Hepatocyte (in vitro differentiated cells): ENCODE data around the gene COMP.

Experiments
- EZH2 ChIP-seq: fragments of 200-600 bp; sonication (generic); IDR thresholded peaks from 2 replicates; pipeline ENCODE4 v1.6.1; 2016; ENCODE audit warnings: antibody characterized with exemption, mild to moderate bottlenecking, borderline replicate concordance
- EZH2phosphoT487 ChIP-seq: fragments of 200-600 bp; sonication (generic); IDR thresholded peaks from one replicate; pipeline ENCODE4 v1.6.1; 2018; ENCODE audit warnings: antibody characterized with exemption, mild to moderate bottlenecking, low read depth, moderate library complexity; ENCODE audit not compliant: unreplicated experiment, severe bottlenecking
- TF ChIP-seq, protein P1 (sequence below): fragments of 200-600 bp; sonication (generic); IDR thresholded peaks from 2 replicates; pipeline ENCODE4 v1.5.1; 2016; ENCODE audit warnings: antibody characterized with exemption, mild to moderate bottlenecking; ENCODE audit not compliant: poor library complexity

DNA sequence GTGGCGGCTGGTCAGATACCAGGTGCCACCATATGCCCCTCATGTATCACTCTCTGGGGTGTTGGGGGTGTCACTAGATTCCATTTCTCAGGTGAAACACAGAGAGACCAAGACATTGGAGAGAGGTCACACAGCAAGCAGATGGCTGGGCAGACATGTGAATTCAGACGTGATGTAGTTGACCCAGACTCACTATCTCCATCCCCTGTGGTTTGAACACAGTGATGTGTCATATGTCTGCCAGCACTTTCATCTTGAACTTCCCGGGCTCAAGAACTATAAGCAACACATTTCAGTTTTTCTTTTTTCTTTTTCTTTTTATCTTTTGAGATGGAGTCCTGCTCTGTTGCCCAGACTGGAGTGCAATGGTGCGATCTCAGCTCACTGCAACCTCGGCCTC is 24.6 kb upstream of the COMP start:
- TF ChIP-seq, protein P1, sequence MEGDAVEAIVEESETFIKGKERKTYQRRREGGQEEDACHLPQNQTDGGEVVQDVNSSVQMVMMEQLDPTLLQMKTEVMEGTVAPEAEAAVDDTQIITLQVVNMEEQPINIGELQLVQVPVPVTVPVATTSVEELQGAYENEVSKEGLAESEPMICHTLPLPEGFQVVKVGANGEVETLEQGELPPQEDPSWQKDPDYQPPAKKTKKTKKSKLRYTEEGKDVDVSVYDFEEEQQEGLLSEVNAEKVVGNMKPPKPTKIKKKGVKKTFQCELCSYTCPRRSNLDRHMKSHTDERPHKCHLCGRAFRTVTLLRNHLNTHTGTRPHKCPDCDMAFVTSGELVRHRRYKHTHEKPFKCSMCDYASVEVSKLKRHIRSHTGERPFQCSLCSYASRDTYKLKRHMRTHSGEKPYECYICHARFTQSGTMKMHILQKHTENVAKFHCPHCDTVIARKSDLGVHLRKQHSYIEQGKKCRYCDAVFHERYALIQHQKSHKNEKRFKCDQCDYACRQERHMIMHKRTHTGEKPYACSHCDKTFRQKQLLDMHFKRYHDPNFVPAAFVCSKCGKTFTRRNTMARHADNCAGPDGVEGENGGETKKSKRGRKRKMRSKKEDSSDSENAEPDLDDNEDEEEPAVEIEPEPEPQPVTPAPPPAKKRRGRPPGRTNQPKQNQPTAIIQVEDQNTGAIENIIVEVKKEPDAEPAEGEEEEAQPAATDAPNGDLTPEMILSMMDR, result no peak
- TF ChIP-seq EZH2phosphoT487 (no peak), EZH2 (no peak)
